Hepatocyte (in vitro differentiated cells): ENCODE measurements around the gene NINJ2. TPM values are rescaled to one million over a fixed set of nuclear protein-coding genes. Genes with fewer than 3 reads are reported as not detected.
A peak's percentile ranks its signal among the peaks of the same experiment; 100 is the strongest.

Source experiments
- DNase-seq: peaks from one replicate; pipeline ENCODE4 v3.0.0-alpha.2; 2016; ENCODE audit warnings: low spot score
- H2AFZ ChIP-seq: fragments of 200-600 bp; sonication (generic); 2 replicates; pipeline ENCODE4 v1.6.0; 2016; ENCODE audit warnings: antibody characterized with exemption, mild to moderate bottlenecking
- H3K27ac ChIP-seq: fragments of 200-600 bp; sonication (generic); 2 replicates; pipeline ENCODE4 v1.5.1; 2016; ENCODE audit warnings: mild to moderate bottlenecking
- H3K27me3 ChIP-seq: fragments of 200-600 bp; sonication (generic); 2 replicates; pipeline ENCODE4 v1.6.1; 2016
- H3K36me3 ChIP-seq: fragments of 200-600 bp; sonication (generic); replicated peaks from 2 replicates; pipeline ENCODE4 v1.5.1; 2016; ENCODE audit warnings: low read depth; ENCODE audit not compliant: insufficient read depth
- H3K4me1 ChIP-seq: fragments of 200-600 bp; sonication (generic); 2 replicates; pipeline ENCODE4 v1.5.1; 2016; ENCODE audit warnings: mild to moderate bottlenecking, moderate library complexity; ENCODE audit not compliant: insufficient read depth
- H3K4me2 ChIP-seq: fragments of 200-600 bp; sonication (generic); 2 replicates; pipeline ENCODE4 v1.6.0; 2016
- H3K4me3 ChIP-seq: fragments of 200-600 bp; sonication (generic); 2 replicates; pipeline ENCODE4 v1.5.1; 2016; ENCODE audit warnings: mild to moderate bottlenecking
- H3K79me2 ChIP-seq: fragments of 200-600 bp; sonication (generic); 2 replicates; pipeline ENCODE4 v1.6.0; 2017; ENCODE audit warnings: mild to moderate bottlenecking
- H3K9me2 ChIP-seq: fragments of 200-600 bp; sonication (generic); replicated peaks from 2 replicates; pipeline ENCODE4 v1.6.0; 2017; ENCODE audit warnings: mild to moderate bottlenecking; ENCODE audit not compliant: insufficient read depth
- H3K9me3 ChIP-seq: fragments of 200-600 bp; sonication (generic); 2 replicates; pipeline ENCODE4 v1.5.1; 2016; ENCODE audit warnings: low read depth, mild to moderate bottlenecking
- H4K20me1 ChIP-seq: fragments of 200-600 bp; sonication (generic); 2 replicates; pipeline ENCODE4 v1.6.0; 2016; ENCODE audit warnings: mild to moderate bottlenecking; ENCODE audit not compliant: insufficient read depth, poor library complexity, severe bottlenecking
- CTCF ChIP-seq: fragments of 200-600 bp; sonication (generic); IDR thresholded peaks from 2 replicates; pipeline ENCODE4 v1.5.1; 2016; ENCODE audit warnings: antibody characterized with exemption, mild to moderate bottlenecking; ENCODE audit not compliant: poor library complexity
- EZH2 ChIP-seq: fragments of 200-600 bp; sonication (generic); IDR thresholded peaks from 2 replicates; pipeline ENCODE4 v1.6.1; 2016; ENCODE audit warnings: antibody characterized with exemption, mild to moderate bottlenecking, borderline replicate concordance
- EZH2phosphoT487 ChIP-seq: fragments of 200-600 bp; sonication (generic); IDR thresholded peaks from one replicate; pipeline ENCODE4 v1.6.1; 2018; ENCODE audit warnings: antibody characterized with exemption, mild to moderate bottlenecking, low read depth, moderate library complexity; ENCODE audit not compliant: unreplicated experiment, severe bottlenecking
- WGBS: methylation state at CpG from one replicate; pipeline ENCODE4 v1.1.6; 2016; ENCODE audit warnings: low lambda C conversion rate; ENCODE audit errors: missing lambda C conversion rate; 5-methylcytosine and 5-hydroxymethylcytosine counted together
- polyA plus RNA-seq: library from polyadenylated mRNA; unstranded; fragments of >200 nt; fragmentation: Nextera tagmentation; extraction: Ambion mirVana; gene quantifications from 2 replicates; pipeline ENCODE4 v1.2.1, GENCODE V29; 2016
- total RNA-seq: library from RNA; depleted of rRNA; stranded (reverse); fragments of >200 nt; gene quantifications from 2 replicates; pipeline ENCODE4 v1.2.3, GENCODE V29; 2014

The NINJ2 gene
- total and polyA plus RNA-seq, 2 experiments from 2014 or later: 0.70 to 2.1 TPM

GRCh38 chr12:539540-540310, 123.5 kb downstream of the NINJ2 start:
- H3K4me1 ChIP-seq: peaks cover 10% of the 10 kb centered on the region

GRCh38 chr12:538731-539539, 124.3 kb downstream of the NINJ2 start:
- Histone ChIP-seq H3K9me3 (no peaks in the 10 kb centered on the region), H3K4me1 (peaks cover 10% of the 10 kb centered on the region), H3K36me3 (no peaks in the 10 kb centered on the region), H3K4me2 (no peak overlapping the region), H3K4me3 (no peak overlapping the region), H3K27me3 (no peaks in the 10 kb centered on the region), H3K79me2 (no peaks in the 10 kb centered on the region), H4K20me1 (no peaks in the 10 kb centered on the region), H2AFZ (no peak overlapping the region), H3K27ac (peak overlapping the region; percentile 81), H3K9me2 (no peaks in the 10 kb centered on the region)
- DNase-seq: no peak
- no peak for TF ChIP-seq EZH2
- TF ChIP-seq EZH2phosphoT487: no peak
- TF ChIP-seq CTCF: no peak
- WGBS: 56% methylated on average over 10 of the region's 10 CpGs

More at GRCh38 chr12:539540-540310, 123.5 kb downstream of the NINJ2 start:
- Histone ChIP-seq H3K9me2 (no peaks in the 10 kb centered on the region), H3K27me3 (no peaks in the 10 kb centered on the region), H2AFZ (no peak overlapping the region), H3K4me3 (no peak overlapping the region), H3K27ac (no peak overlapping the region), H3K79me2 (no peaks in the 10 kb centered on the region), H4K20me1 (no peaks in the 10 kb centered on the region), H3K36me3 (no peaks in the 10 kb centered on the region), H3K4me2 (no peak overlapping the region), H3K9me3 (no peaks in the 10 kb centered on the region)
- DNase-seq: no peak
- 93% methylated on average over 18 of the region's 18 CpGs for WGBS
- TF ChIP-seq EZH2: no peak

- Histone ChIP-seq H3K9me3 (no peaks in the 10 kb centered on the region), H2AFZ (no peak overlapping the region), H4K20me1 (no peaks in the 10 kb centered on the region), H3K9me2 (no peaks in the 10 kb centered on the region), H3K79me2 (no peaks in the 10 kb centered on the region), H3K27ac (peak overlapping the region; percentile 81), H3K27me3 (no peaks in the 10 kb centered on the region), H3K36me3 (no peaks in the 10 kb centered on the region), H3K4me2 (no peak overlapping the region), H3K4me3 (no peak overlapping the region), H3K4me1 (peaks cover 10% of the 10 kb centered on the region)
- 70% methylated on average over 4 of the region's 4 CpGs for WGBS
- DNase-seq: peak; percentile 76
- TF ChIP-seq EZH2phosphoT487 (no peak), CTCF (no peak), EZH2 (no peak)
Measured at GRCh38 chr12:537772-538171, 125.5 kb downstream of the NINJ2 start.

GRCh38 chr12:536751-537245, 126.4 kb downstream of the NINJ2 start:
- Histone ChIP-seq H2AFZ (no peak overlapping the region), H3K27ac (peak overlapping the region; percentile 65), H3K4me2 (no peak overlapping the region), H3K4me3 (no peak overlapping the region), H3K9me3 (no peaks in the 10 kb centered on the region), H3K4me1 (peaks cover 5% of the 10 kb centered on the region), H3K9me2 (no peaks in the 10 kb centered on the region), H3K36me3 (no peaks in the 10 kb centered on the region), H4K20me1 (no peaks in the 10 kb centered on the region), H3K27me3 (no peaks in the 10 kb centered on the region), H3K79me2 (no peaks in the 10 kb centered on the region)
- WGBS: 83% methylated on average over 3 of the region's 3 CpGs
- TF ChIP-seq EZH2: no peak
- TF ChIP-seq EZH2phosphoT487: no peak
- no peak for TF ChIP-seq CTCF
- DNase-seq: no peak
